ENCODE data around the gene ME2. TPM values are rescaled to one million over a fixed set of nuclear protein-coding genes. Genes with fewer than 3 reads are reported as not detected.
"Not testable (repeated sequence)": the region's sequence is repeated elsewhere in the genome, so short reads cannot be mapped to it uniquely, and the experiment has no call there.

Gene ME2
- total RNA-seq, 1 donor, result 38.9 TPM

DNA sequence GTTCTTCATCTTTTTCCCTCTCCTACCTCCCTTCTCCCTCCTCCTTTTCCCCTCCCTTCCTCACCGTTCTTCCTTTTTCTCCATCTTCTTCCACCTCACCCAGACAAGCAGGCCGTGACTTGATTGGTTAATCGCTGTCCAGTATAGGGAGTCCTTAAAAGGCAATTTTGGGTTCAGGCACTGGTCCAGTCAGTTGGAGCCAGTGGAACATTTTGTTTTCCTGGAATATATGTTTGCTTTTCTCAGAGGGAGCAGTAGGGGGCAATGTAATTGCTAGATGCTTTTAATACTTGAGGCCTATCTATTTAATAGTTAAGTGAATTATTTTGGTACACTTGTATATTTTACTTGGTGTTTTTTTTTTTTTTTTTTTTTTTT lies 103.9 kb downstream of the ME2 start:
- DNase-seq (ENCODE audit: low read depth), result no peak
- TF ChIP-seq CTCF (IDR thresholded peaks at IDR 0.05; ENCODE audit: insufficient read depth, low read depth, low read length), result no peak
- no peak overlapping the region for H3K4me3 ChIP-seq (ENCODE audit: low read depth, low read length)

GRCh38 chr18:50986360-50987087 lies 107.6 kb downstream of the ME2 start:
- H3K4me3 ChIP-seq (ENCODE audit: low read depth, low read length), result no peak overlapping the region
- peak; percentile 12 for DNase-seq (ENCODE audit: low read depth)
- no peak for TF ChIP-seq CTCF (IDR thresholded peaks at IDR 0.05; ENCODE audit: insufficient read depth, low read depth, low read length)

GRCh38 chr18:50987261-50987660 lies 108.3 kb downstream of the ME2 start:
- no peak overlapping the region for H3K4me3 ChIP-seq (ENCODE audit: low read depth, low read length)
- no peak for DNase-seq (ENCODE audit: low read depth)
- no peak for TF ChIP-seq CTCF (IDR thresholded peaks at IDR 0.05; ENCODE audit: insufficient read depth, low read depth, low read length)

GRCh38 chr18:50989711-50990110 lies 110.8 kb downstream of the ME2 start:
- no peak for TF ChIP-seq CTCF (IDR thresholded peaks at IDR 0.05; ENCODE audit: insufficient read depth, low read depth, low read length)
- H3K4me3 ChIP-seq (ENCODE audit: low read depth, low read length), result no peak overlapping the region
- DNase-seq (ENCODE audit: low read depth), result no peak

GRCh38 chr18:50992351-50992762 lies 113.4 kb downstream of the ME2 start:
- H3K4me3 ChIP-seq (ENCODE audit: low read depth, low read length), result no peak overlapping the region
- TF ChIP-seq CTCF (IDR thresholded peaks at IDR 0.05; ENCODE audit: insufficient read depth, low read depth, low read length), result no peak
- no peak for DNase-seq (ENCODE audit: low read depth)

GRCh38 chr18:50994031-50994430 lies 115.1 kb downstream of the ME2 start:
- TF ChIP-seq CTCF (IDR thresholded peaks at IDR 0.05; ENCODE audit: insufficient read depth, low read depth, low read length), result no peak
- no peak for DNase-seq (ENCODE audit: low read depth)
- no peak overlapping the region for H3K4me3 ChIP-seq (ENCODE audit: low read depth, low read length)

GRCh38 chr18:51003174-51003573 lies 124.3 kb downstream of the ME2 start:
- H3K4me3 ChIP-seq (ENCODE audit: low read depth, low read length); DNase-seq (ENCODE audit: low read depth): not testable (repeated sequence)

Small RNA genes lying within 50 kb of the gene (small RNA-seq; reads per million reads assigned to genes)
- gene RF00019, result not detected

Other genes starting within 250 kb of the ME2 start
- under 0.01 TPM in 1 of 2 replicates, not detected in the other for gene MRO, start 59.1 kb upstream of the ME2 start, total RNA-seq
- 7.4 and 8.6 TPM in 2 replicates for gene ELAC1, start 88.9 kb downstream of the ME2 start, total RNA-seq
- 67.3 and 110 TPM in 2 replicates for gene SMAD4, start 151.1 kb downstream of the ME2 start, total RNA-seq